ENCODE data around the gene DCN.

GRCh38 chr12:91123236-91123916 is 59.2 kb downstream of the DCN start:
- TF ChIP-seq RELA (CRISPR knock-in tag; IDR thresholded peaks at IDR 0.05; ENCODE audit: borderline replicate concordance), result no peak
- TF ChIP-seq, protein P1, sequence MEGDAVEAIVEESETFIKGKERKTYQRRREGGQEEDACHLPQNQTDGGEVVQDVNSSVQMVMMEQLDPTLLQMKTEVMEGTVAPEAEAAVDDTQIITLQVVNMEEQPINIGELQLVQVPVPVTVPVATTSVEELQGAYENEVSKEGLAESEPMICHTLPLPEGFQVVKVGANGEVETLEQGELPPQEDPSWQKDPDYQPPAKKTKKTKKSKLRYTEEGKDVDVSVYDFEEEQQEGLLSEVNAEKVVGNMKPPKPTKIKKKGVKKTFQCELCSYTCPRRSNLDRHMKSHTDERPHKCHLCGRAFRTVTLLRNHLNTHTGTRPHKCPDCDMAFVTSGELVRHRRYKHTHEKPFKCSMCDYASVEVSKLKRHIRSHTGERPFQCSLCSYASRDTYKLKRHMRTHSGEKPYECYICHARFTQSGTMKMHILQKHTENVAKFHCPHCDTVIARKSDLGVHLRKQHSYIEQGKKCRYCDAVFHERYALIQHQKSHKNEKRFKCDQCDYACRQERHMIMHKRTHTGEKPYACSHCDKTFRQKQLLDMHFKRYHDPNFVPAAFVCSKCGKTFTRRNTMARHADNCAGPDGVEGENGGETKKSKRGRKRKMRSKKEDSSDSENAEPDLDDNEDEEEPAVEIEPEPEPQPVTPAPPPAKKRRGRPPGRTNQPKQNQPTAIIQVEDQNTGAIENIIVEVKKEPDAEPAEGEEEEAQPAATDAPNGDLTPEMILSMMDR (IDR thresholded peaks at IDR 0.05), result no peak
- TF ChIP-seq MAX (CRISPR knock-in tag; IDR thresholded peaks at IDR 0.05), result no peak

Measured in WTC11 (cell line).